Activated T-helper 17 cell treated with anti-CD3 and anti-CD28 coated beads, Interleukin-2, amount 50 U/mL, for 72 hours (primary cell): Measurements from ENCODE around the gene RABGAP1L. TPM values are rescaled to one million over a fixed set of nuclear protein-coding genes. Genes with fewer than 3 reads are reported as not detected.
"Not testable (repeated sequence)": the region's sequence is repeated elsewhere in the genome, so short reads cannot be mapped to it uniquely, and the experiment has no call there.

Experiments used
- ATAC-seq: fragments of 150-1000 bp; cut with Tn5 transposase; replicated peaks from 2 replicates; pipeline ENCODE4 v1.10.0; 2021; ENCODE audit warnings: mild to moderate bottlenecking, moderate library complexity
- H3K27ac Mint-ChIP-seq: one replicate; pipeline ENCODE4 v1.8.0; 2022; ENCODE audit warnings: mixed read lengths
- H3K27me3 Mint-ChIP-seq: one replicate; pipeline ENCODE4 v1.8.0; 2022; ENCODE audit warnings: mixed read lengths
- H3K36me3 Mint-ChIP-seq: one replicate; pipeline ENCODE4 v1.8.0; 2022; ENCODE audit warnings: low read depth, mild to moderate bottlenecking, mixed read lengths
- H3K4me1 Mint-ChIP-seq: one replicate; pipeline ENCODE4 v1.8.0; 2022; ENCODE audit warnings: mixed read lengths
- H3K4me3 Mint-ChIP-seq: one replicate; pipeline ENCODE4 v1.8.0; 2022; ENCODE audit warnings: mild to moderate bottlenecking, mixed read lengths
- H3K9me3 Mint-ChIP-seq: one replicate; pipeline ENCODE4 v1.8.0; 2022; ENCODE audit warnings: mixed read lengths
- total RNA-seq, 2 donors: library from RNA; stranded (reverse); gene quantifications; one replicate each; pipeline ENCODE4 v1.2.3, GENCODE V29; 2022

The RABGAP1L gene
- total RNA-seq, 2 donors from 2014 or later = 38.4 to 54.1 TPM

GRCh38 chr1:174799136-174799479, 639.8 kb downstream of the RABGAP1L start:
- peaks cover 4% of the 10 kb centered on the region for H3K4me1 Mint-ChIP-seq
- no peak overlapping the region for H3K4me3 Mint-ChIP-seq
- no peaks in the 10 kb centered on the region for H3K9me3 Mint-ChIP-seq
- H3K27me3 Mint-ChIP-seq = no peaks in the 10 kb centered on the region
- no peak overlapping the region for H3K27ac Mint-ChIP-seq
- ATAC-seq = no peak
- no peaks in the 10 kb centered on the region for H3K36me3 Mint-ChIP-seq

DNA sequence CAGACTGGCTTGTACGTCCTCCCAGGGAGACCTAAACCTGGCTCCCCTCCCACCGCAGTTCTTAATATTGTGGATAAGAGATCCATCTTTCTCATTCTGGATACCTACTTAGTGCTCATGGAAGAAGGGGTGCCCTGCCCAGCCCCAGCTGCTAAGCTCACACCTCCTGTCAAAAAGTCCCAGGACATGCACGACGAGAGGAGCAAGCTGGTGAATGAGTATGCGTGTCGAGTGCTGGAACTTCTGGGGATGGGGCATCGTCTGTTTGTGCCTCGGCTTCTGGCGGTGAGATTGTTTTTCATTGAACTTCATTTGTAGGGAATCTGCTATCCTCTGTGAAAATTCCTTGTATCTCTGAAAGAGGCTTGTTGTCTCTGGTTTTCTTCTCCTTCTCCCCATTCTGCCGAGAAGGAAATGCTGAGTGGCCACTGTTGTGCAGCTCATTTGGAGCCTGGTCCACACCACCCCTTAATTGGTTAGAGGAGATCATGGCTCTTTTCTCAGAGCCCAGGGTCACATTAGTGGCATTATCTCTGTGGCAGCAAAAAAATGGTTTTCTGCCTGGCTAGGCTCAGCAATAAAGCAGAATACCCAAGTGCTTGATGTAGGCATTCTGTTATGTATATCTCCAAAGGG, 641.0 kb downstream of the RABGAP1L start:
- no peaks in the 10 kb centered on the region for H3K27me3 Mint-ChIP-seq
- peak; percentile 6 for ATAC-seq
- no peaks in the 10 kb centered on the region for H3K9me3 Mint-ChIP-seq
- H3K4me1 Mint-ChIP-seq = peaks cover 4% of the 10 kb centered on the region
- H3K27ac Mint-ChIP-seq = no peak overlapping the region
- H3K36me3 Mint-ChIP-seq = no peaks in the 10 kb centered on the region
- H3K4me3 Mint-ChIP-seq = no peak overlapping the region

- Mint-ChIP-seq H3K4me3 (no peak overlapping the region), H3K4me1 (peaks cover 4% of the 10 kb centered on the region), H3K27ac (no peak overlapping the region), H3K9me3 (no peaks in the 10 kb centered on the region), H3K27me3 (no peaks in the 10 kb centered on the region), H3K36me3 (no peaks in the 10 kb centered on the region)
- ATAC-seq = no peak
Observed at GRCh38 chr1:174800876-174801275, 641.6 kb downstream of the RABGAP1L start.

- ATAC-seq = peak; percentile 55
Observed at GRCh38 chr1:174809755-174810280, 650.5 kb downstream of the RABGAP1L start.

DNA sequence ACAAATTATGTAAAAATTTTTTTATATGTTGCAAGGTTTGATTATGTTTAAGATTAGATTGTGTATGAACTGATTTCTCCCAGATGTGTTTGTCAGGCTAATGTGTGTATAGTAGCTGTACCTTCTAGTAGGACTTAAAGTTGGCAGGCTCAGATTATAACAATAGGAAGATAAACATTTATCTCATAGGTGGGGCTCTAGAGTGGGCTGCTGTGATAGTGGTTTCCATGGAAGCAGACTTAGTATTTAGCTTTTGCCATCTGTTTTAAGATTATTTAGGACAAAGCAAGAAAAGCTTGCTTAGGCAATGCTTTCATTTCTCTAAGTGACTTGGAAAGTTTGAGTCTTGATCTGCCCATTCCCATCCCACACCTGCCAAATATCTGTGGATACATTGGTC, 652.7 kb downstream of the RABGAP1L start:
- Mint-ChIP-seq H3K4me3 (no peak overlapping the region), H3K27ac (no peak overlapping the region), H3K4me1 (peaks cover 13% of the 10 kb centered on the region), H3K36me3 (peaks cover 26% of the 10 kb centered on the region), H3K9me3 (no peaks in the 10 kb centered on the region), H3K27me3 (no peaks in the 10 kb centered on the region)
- no peak for ATAC-seq

More at GRCh38 chr1:174809755-174810280, 650.5 kb downstream of the RABGAP1L start:
- Mint-ChIP-seq H3K4me1 (peaks cover 8% of the 10 kb centered on the region), H3K9me3 (no peaks in the 10 kb centered on the region), H3K36me3 (peaks cover 22% of the 10 kb centered on the region), H3K27me3 (no peaks in the 10 kb centered on the region), H3K27ac (peak overlapping the region; percentile 45), H3K4me3 (no peak overlapping the region)

GRCh38 chr1:174812656-174813055, 653.3 kb downstream of the RABGAP1L start:
- Mint-ChIP-seq H3K27me3 (no peaks in the 10 kb centered on the region), H3K4me1 (peaks cover 13% of the 10 kb centered on the region), H3K27ac (no peak overlapping the region), H3K4me3 (no peak overlapping the region), H3K9me3 (no peaks in the 10 kb centered on the region), H3K36me3 (peaks cover 26% of the 10 kb centered on the region)
- ATAC-seq = no peak

DNA sequence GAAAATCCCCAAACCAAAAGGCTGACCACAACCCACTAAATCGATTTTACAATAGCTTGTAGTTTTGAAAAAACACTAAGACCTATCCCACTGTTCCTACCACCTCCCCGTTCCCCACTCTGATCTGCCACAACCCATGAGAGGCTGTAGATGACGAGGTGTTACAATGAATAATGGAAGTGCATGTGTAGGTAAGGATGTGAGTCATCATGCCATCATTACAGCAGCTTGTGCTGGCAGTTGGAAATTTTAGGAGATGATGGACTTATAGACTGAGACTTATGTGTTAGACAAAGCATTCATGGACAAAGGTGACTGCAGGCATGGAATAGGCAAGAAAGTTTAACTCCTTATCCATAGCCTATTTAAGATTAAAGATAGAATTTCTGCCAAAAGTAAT, 655.7 kb downstream of the RABGAP1L start:
- H3K4me3 Mint-ChIP-seq = no peak overlapping the region
- peak; percentile 96 for ATAC-seq
- peak overlapping the region; percentile 6 for H3K27ac Mint-ChIP-seq
- no peaks in the 10 kb centered on the region for H3K27me3 Mint-ChIP-seq
- no peaks in the 10 kb centered on the region for H3K9me3 Mint-ChIP-seq
- peaks cover 18% of the 10 kb centered on the region for H3K4me1 Mint-ChIP-seq
- peaks cover 26% of the 10 kb centered on the region for H3K36me3 Mint-ChIP-seq

- ATAC-seq = no peak
- H3K36me3 Mint-ChIP-seq = peaks cover 26% of the 10 kb centered on the region
- H3K27ac Mint-ChIP-seq = no peak overlapping the region
- peaks cover 15% of the 10 kb centered on the region for H3K4me1 Mint-ChIP-seq
- no peaks in the 10 kb centered on the region for H3K9me3 Mint-ChIP-seq
- H3K27me3 Mint-ChIP-seq = no peaks in the 10 kb centered on the region
- no peak overlapping the region for H3K4me3 Mint-ChIP-seq
Observed at GRCh38 chr1:174815474-174815908, 656.2 kb downstream of the RABGAP1L start.

GRCh38 chr1:174816621-174817020, 657.3 kb downstream of the RABGAP1L start:
- H3K36me3 Mint-ChIP-seq = peaks cover 26% of the 10 kb centered on the region
- H3K9me3 Mint-ChIP-seq, ATAC-seq, H3K27ac Mint-ChIP-seq, H3K27me3 Mint-ChIP-seq, H3K4me3 Mint-ChIP-seq: not testable (repeated sequence)
- H3K4me1 Mint-ChIP-seq = peaks cover 15% of the 10 kb centered on the region

DNA sequence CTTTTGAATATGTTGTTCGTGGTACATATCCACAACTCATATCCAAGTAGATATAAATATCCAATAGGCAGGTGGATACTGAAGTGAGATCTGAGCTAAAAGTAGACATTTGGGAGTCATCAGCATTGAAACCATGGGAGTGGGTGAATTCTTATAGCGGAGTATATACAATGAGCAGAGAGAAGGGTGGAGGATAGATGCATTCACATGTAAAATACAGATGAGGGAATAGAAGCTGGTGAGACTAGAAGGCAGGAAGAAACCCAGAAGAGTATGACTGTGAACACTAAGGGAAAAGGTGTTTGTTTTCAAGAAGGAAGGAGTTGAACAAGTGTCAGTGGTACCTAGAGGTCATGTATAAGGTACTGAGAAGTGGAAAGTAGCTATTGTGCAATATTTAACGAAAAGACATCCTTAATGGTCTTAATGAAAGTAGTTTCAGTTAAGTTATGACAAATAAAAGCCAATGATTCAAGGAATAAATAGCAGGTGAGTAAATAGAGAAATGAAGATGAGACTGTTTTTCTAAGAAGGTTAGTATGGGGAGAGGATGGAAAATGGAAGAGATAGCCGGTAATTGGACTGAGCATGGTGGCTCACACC, 658.8 kb downstream of the RABGAP1L start:
- Mint-ChIP-seq H3K4me1 (peaks cover 15% of the 10 kb centered on the region), H3K4me3 (no peak overlapping the region), H3K9me3 (no peaks in the 10 kb centered on the region), H3K36me3 (peaks cover 14% of the 10 kb centered on the region), H3K27ac (no peak overlapping the region), H3K27me3 (no peaks in the 10 kb centered on the region)
- ATAC-seq = peak; percentile 30

- peaks cover 15% of the 10 kb centered on the region for H3K4me1 Mint-ChIP-seq
- peak overlapping the region; percentile 24 for H3K27ac Mint-ChIP-seq
- ATAC-seq = peak; percentile 61
- no peak overlapping the region for H3K4me3 Mint-ChIP-seq
- H3K27me3 Mint-ChIP-seq = no peaks in the 10 kb centered on the region
- H3K36me3 Mint-ChIP-seq = peaks cover 5% of the 10 kb centered on the region
- H3K9me3 Mint-ChIP-seq = no peaks in the 10 kb centered on the region
Observed at GRCh38 chr1:174818951-174819350, 659.6 kb downstream of the RABGAP1L start.

GRCh38 chr1:174819596-174819995, 660.3 kb downstream of the RABGAP1L start:
- Mint-ChIP-seq H3K4me3 (no peak overlapping the region), H3K36me3 (peaks cover 5% of the 10 kb centered on the region), H3K4me1 (peaks cover 15% of the 10 kb centered on the region), H3K9me3 (no peaks in the 10 kb centered on the region), H3K27ac (peak overlapping the region; percentile 24), H3K27me3 (no peaks in the 10 kb centered on the region)
- no peak for ATAC-seq

DNA sequence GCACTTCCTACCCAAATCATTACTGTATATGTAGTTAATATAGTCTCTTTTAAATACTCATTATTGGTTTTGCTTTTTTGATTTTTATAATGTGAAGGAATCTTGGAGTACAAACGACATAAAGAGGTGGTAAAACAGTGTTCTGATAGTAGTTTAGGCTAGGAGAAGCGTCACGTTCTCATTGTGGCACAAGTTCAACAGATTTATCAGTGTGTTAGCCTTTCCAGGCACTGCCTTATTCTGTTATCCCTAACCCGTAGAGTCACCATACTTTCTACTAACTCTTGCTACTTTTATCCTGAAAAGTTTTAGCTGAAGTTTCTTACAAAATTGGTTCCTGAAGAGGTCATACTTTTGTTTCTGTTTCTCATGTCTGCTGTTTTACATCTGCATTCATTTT, 665.8 kb downstream of the RABGAP1L start:
- Mint-ChIP-seq H3K9me3 (no peaks in the 10 kb centered on the region), H3K4me3 (no peak overlapping the region), H3K36me3 (no peaks in the 10 kb centered on the region), H3K4me1 (no peaks in the 10 kb centered on the region), H3K27ac (no peak overlapping the region), H3K27me3 (no peaks in the 10 kb centered on the region)
- ATAC-seq = no peak

GRCh38 chr1:174825806-174826205, 666.5 kb downstream of the RABGAP1L start:
- Mint-ChIP-seq H3K9me3 (no peaks in the 10 kb centered on the region), H3K27ac (no peak overlapping the region), H3K4me3 (no peak overlapping the region), H3K36me3 (no peaks in the 10 kb centered on the region), H3K4me1 (no peaks in the 10 kb centered on the region), H3K27me3 (no peaks in the 10 kb centered on the region)
- no peak for ATAC-seq

DNA sequence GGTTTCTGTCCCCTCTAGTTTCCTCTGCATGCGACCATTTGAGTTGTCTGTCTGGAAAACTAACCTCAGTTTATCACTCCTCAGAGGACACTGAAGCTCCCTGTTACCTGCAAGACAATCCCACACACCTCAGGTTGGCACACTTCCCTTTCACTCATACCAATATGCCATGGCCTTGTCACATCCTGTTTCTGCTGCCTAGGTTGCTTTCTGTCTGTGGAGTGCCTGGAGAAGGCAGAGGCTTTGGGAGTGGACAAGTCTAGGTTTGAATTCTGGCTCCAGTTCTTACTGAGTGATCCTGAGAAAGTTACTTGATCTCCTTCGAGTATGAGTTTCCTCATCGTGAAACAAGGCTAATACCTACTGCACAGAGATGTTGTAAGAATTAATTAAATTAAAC, 668.9 kb downstream of the RABGAP1L start:
- no peaks in the 10 kb centered on the region for H3K9me3 Mint-ChIP-seq
- H3K4me1 Mint-ChIP-seq = no peaks in the 10 kb centered on the region
- H3K36me3 Mint-ChIP-seq = no peaks in the 10 kb centered on the region
- ATAC-seq = no peak
- no peak overlapping the region for H3K27ac Mint-ChIP-seq
- no peaks in the 10 kb centered on the region for H3K27me3 Mint-ChIP-seq
- no peak overlapping the region for H3K4me3 Mint-ChIP-seq
